Transverse colon (tissue), 4 donors: Measurements from ENCODE around the gene RDH12. TPM values are rescaled to one million over a fixed set of nuclear protein-coding genes. Genes with fewer than 3 reads are reported as not detected.

ENCODE experiments used
- DNase-seq: peaks from one replicate; pipeline ENCODE4 v3.0.0-alpha.2; 2019
- H3K27ac ChIP-seq, 4 donors: fragments of 200-600 bp; sonication (generic); 2 replicates each; pipeline ENCODE4 v1.5.1; 2016 to 2018; ENCODE audit warnings: inconsistent platforms in 4 of 4
- H3K27me3 ChIP-seq: fragments of 200-600 bp; sonication (generic); 2 replicates; pipeline ENCODE4 v1.5.1; 2017; ENCODE audit warnings: inconsistent platforms
- H3K36me3 ChIP-seq, 4 donors: fragments of 200-600 bp; sonication (generic); 2 replicates each; pipeline ENCODE4 v1.5.1; 2017 to 2019; ENCODE audit warnings: inconsistent platforms in 4 of 4
- H3K4me1 ChIP-seq, 4 donors: fragments of 200-600 bp; sonication (generic); 2 replicates each; pipeline ENCODE4 v1.5.1; 2017 to 2020; ENCODE audit warnings: inconsistent platforms in 4 of 4
- H3K4me3 ChIP-seq, 4 donors: fragments of 200-600 bp; sonication (generic); 1 replicate in 1 of 4; 2 replicates in 3 of 4; pipeline versions ENCODE4 v1.5.1 to v1.6.1; 2017 to 2019; ENCODE audit warnings: inconsistent platforms in 4 of 4
- H3K9me3 ChIP-seq, 2 donors: fragments of 200-600 bp; sonication (generic); 2 replicates each; pipeline ENCODE4 v1.5.1; 2017 to 2019; ENCODE audit warnings: inconsistent platforms in 2 of 2
- CTCF ChIP-seq, 5 experiments: fragments of 200-600 bp in 3 of 5; fragments of 450-650 bp in 2 of 5; sonication (generic) in 3 of 5; IDR thresholded peaks; 1 replicate in 2 of 5; 2 replicates in 3 of 5; pipeline ENCODE4 v1.5.1; 2016 to 2017; ENCODE audit warnings: antibody characterized with exemption in 5 of 5, inconsistent platforms in 3 of 5, mild to moderate bottlenecking in 2 of 5, moderate library complexity in 1 of 5
- EP300 ChIP-seq: sonication (generic); formaldehyde crosslinking; IDR thresholded peaks from one replicate; pipeline ENCODE4 v1.6.1; 2017; ENCODE audit warnings: antibody characterized with exemption, low read depth
- POLR2A ChIP-seq: fragments of 450-650 bp; IDR thresholded peaks from one replicate; pipeline ENCODE4 v1.6.1; 2016; ENCODE audit warnings: antibody characterized with exemption, mild to moderate bottlenecking, moderate library complexity
- POLR2AphosphoS5 ChIP-seq, 3 donors: sonication (generic); formaldehyde crosslinking; IDR thresholded peaks; one replicate each; pipeline ENCODE4 v1.6.1; 2016; ENCODE audit warnings: antibody characterized with exemption in 3 of 3
- WGBS, 2 donors: methylation state at CpG; one replicate each; pipeline ENCODE4 v1.1.5; 2018; ENCODE audit warnings: low coverage in 1 of 2; 5-methylcytosine and 5-hydroxymethylcytosine counted together
- in situ Hi-C, 4 donors: fragments of 200-750 bp; cut with MboI; loops; one replicate each; pipeline versions ENCODE4 v1.15.0 to v1.15.1; 2017; ENCODE audit warnings: low sequenced_read_pairs in 3 of 4, low pct_ligation_motif_present in 1 of 4, low pct_unique_long_range_greater_than_20kb in 1 of 4
- intact Hi-C: fragments of 100-400 bp; cut with DNase I; formaldehyde crosslinking; loops from one replicate; pipeline ENCODE4 v1.15.1; 2023; ENCODE audit warnings: low total_unique reads
- total RNA-seq, 4 donors: library from RNA; depleted of rRNA; stranded (reverse); fragments of >200 nt; gene quantifications; one replicate each; pipeline ENCODE4 v1.1.0, GENCODE V29; 2016

Gene RDH12
- total RNA-seq, 4 donors from 2014 or later = 0.27 TPM; not detected in 3

DNA sequence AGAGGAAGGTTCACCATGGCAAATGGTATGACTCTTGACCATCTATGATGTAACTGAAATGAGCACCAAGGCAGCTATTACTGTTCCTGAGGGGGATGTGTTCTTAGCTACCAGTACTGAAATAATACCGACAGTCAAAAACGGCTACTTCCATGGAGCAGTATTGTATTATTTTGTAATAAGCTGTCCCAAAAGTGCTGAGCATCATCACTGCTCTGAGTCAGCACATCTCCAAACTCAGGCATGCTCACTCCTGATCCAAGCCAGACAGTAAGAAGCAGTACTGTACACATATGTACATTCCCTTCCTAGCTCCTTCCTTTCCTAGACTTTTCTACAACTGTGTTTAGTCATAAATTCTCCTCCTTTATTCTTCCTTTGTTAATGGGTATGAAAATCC, 35.8 kb upstream of the RDH12 start:
- WGBS, 2 donors = 72 to 79% methylated on average over 2 of the region's 2 CpGs
- no peak overlapping the region for H3K4me3 ChIP-seq
- no peak overlapping the region for H3K27ac ChIP-seq
- peaks cover 0 to 27% (median 11%) of the 10 kb centered on the region in 4 donors for H3K4me1 ChIP-seq
- in situ Hi-C loops = no loop called here
- no peak for DNase-seq
- intact Hi-C loops = loop anchor here (5.0 kb wide), 1 partner anchor 49 kb away; the partner anchor contains the start of gene ARG2
- no peaks in the 10 kb centered on the region for H3K27me3 ChIP-seq
- no peaks in the 10 kb centered on the region for H3K9me3 ChIP-seq
- H3K36me3 ChIP-seq = no peaks in the 10 kb centered on the region
- no peak for TF ChIP-seq POLR2A
- TF ChIP-seq EP300 = no peak
- no peak for TF ChIP-seq CTCF (IDR thresholded peaks at IDR 0.05)
- TF ChIP-seq POLR2AphosphoS5 (IDR thresholded peaks at IDR 0.05) = no peak

DNA sequence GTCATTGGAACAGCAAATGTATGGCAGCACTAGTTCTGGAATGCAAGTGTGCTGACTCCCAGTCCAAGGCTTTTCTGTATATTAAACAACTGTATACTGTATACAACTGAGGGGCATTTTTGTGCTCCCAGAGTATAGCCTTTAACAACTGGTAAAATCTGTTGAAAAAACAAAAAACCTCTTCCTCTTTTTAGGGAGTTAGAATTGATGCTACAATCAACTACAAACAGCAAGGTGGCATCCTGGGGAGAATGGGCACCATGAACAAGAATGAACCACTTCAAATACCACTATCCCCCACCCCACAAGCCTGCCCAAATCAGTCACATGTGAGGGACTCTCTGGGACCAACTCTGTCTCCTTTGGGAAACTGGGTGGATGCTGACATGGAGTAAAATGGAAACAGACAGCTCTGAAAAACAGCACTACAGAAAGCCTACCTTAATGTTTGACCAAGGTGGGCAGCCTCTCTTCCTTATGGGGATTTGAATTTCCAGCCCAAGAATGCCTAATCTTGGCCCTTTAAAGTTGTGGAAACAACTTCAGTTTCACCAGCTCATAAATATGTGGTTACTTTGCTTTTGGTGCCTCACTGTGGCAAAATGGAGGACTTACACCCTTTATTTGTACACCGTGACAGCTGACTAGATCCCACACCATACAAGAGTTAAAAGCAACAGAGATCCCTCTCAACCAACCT, 34.8 kb upstream of the RDH12 start:
- Histone ChIP-seq H3K4me1 (peaks cover 0 to 31% (median 13%) of the 10 kb centered on the region in 4 donors), H3K4me3 (no peak overlapping the region), H3K27me3 (no peaks in the 10 kb centered on the region), H3K27ac (peak overlapping the region in 1 of 4 donors; percentile 5), H3K36me3 (no peaks in the 10 kb centered on the region), H3K9me3 (no peaks in the 10 kb centered on the region)
- TF ChIP-seq CTCF (IDR thresholded peaks at IDR 0.05) = peak; percentile 39 to 74 (median 58)
- no peak for TF ChIP-seq EP300
- no peak for TF ChIP-seq POLR2AphosphoS5 (IDR thresholded peaks at IDR 0.05)
- no peak for TF ChIP-seq POLR2A
- in situ Hi-C loops (no loop called here), intact Hi-C loops (loop anchor here (5.0 kb wide), 1 partner anchor 50 kb away; the partner anchor contains the start of gene ARG2)
- 4% methylated on average over 1 of the region's 1 CpG; no CpG with 5 or more reads in 1 of the 2 donors for WGBS, 2 donors
- no peak for DNase-seq

DNA sequence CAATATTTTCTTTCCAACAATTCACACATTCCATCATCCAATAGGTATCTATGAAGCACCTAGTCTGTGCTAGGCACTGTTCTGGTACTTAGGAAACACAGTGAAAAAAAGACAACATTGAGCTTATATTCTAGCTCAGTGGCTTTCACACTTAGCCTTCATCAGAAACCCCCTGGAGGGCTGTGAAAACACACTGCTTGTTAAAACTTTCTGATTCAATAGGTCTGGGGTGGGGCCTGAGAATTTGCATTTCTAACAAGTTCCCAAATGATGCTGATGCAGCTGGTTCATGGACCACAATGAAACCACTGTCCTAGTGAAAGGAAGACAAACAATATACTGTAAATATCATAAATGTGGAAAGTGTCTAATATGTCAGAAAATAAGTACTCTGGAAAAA, 33.1 kb upstream of the RDH12 start:
- Histone ChIP-seq H3K27ac (no peak overlapping the region), H3K9me3 (no peaks in the 10 kb centered on the region), H3K27me3 (no peaks in the 10 kb centered on the region), H3K4me3 (no peak overlapping the region), H3K4me1 (peaks cover 7 to 48% (median 27%) of the 10 kb centered on the region in 4 donors), H3K36me3 (no peaks in the 10 kb centered on the region)
- intact Hi-C loops (loop anchor here (5.0 kb wide), 1 partner anchor 51 kb away; the partner anchor contains the start of gene ARG2), in situ Hi-C loops (no loop called here)
- DNase-seq = no peak
- no peak for TF ChIP-seq POLR2AphosphoS5 (IDR thresholded peaks at IDR 0.05)
- TF ChIP-seq EP300 = no peak
- no peak for TF ChIP-seq POLR2A
- no peak for TF ChIP-seq CTCF (IDR thresholded peaks at IDR 0.05)

GRCh38 chr14:67673451-67673850, 28.2 kb upstream of the RDH12 start:
- TF ChIP-seq CTCF (IDR thresholded peaks at IDR 0.05) (no peak), POLR2A (no peak), EP300 (no peak)
- no peak for DNase-seq
- peak overlapping the region; percentile 93 to 99 (median 94) for H3K27ac ChIP-seq
- peak overlapping the region in 3 of 4 donors; percentile 97 to 99 (median 98) for H3K4me3 ChIP-seq
- intact Hi-C loops = no loop called here
- no peaks in the 10 kb centered on the region for H3K27me3 ChIP-seq
- peaks cover 7 to 41% (median 25%) of the 10 kb centered on the region in 4 donors for H3K4me1 ChIP-seq
- no peaks in the 10 kb centered on the region for H3K9me3 ChIP-seq
- 35 to 40% methylated on average over 5 of the region's 5 CpGs for WGBS, 2 donors
- in situ Hi-C loops = loop anchor here in 1 of 4 donors (10.0 kb wide), 1 partner anchor 49 kb away; no protein-coding TSS in a partner anchor
- no peaks in the 10 kb centered on the region for H3K36me3 ChIP-seq
